GM23248 (cell line): ENCODE results near the gene PYY. TPM values are rescaled to one million over a fixed set of nuclear protein-coding genes. Genes with fewer than 3 reads are reported as not detected.

Experiments
- DNase-seq: peaks from one replicate; pipeline ENCODE4 v3.0.0-alpha.2; 2015
- H2AFZ ChIP-seq: fragments of 200-600 bp; sonication (generic); 2 replicates; pipeline ENCODE4 v1.6.1; 2016; ENCODE audit warnings: antibody characterized with exemption
- H3F3A ChIP-seq: fragments of 200-600 bp; sonication (generic); 2 replicates; pipeline ENCODE4 v1.6.1; 2016; ENCODE audit warnings: mild to moderate bottlenecking, antibody characterized with exemption, mixed run types; ENCODE audit not compliant: insufficient read depth
- H3K27ac ChIP-seq: fragments of 200-600 bp; sonication (generic); 2 replicates; pipeline ENCODE4 v1.5.1; 2016; ENCODE audit warnings: mild to moderate bottlenecking
- H3K27me3 ChIP-seq: fragments of 200-600 bp; sonication (generic); replicated peaks from 2 replicates; pipeline ENCODE4 v1.6.1; 2016; ENCODE audit warnings: mild to moderate bottlenecking; ENCODE audit not compliant: insufficient read depth
- H3K36me3 ChIP-seq: fragments of 200-600 bp; sonication (generic); 2 replicates; pipeline ENCODE4 v1.6.1; 2016; ENCODE audit warnings: low read depth, mild to moderate bottlenecking
- H3K4me1 ChIP-seq: fragments of 200-600 bp; sonication (generic); 2 replicates; pipeline ENCODE4 v1.6.1; 2016; ENCODE audit warnings: mild to moderate bottlenecking; ENCODE audit not compliant: insufficient read depth
- H3K4me2 ChIP-seq: fragments of 200-600 bp; sonication (generic); one replicate; pipeline ENCODE4 v1.6.1; 2016; ENCODE audit warnings: mild to moderate bottlenecking; ENCODE audit not compliant: unreplicated experiment
- H3K4me3 ChIP-seq: fragments of 200-600 bp; sonication (generic); 2 replicates; pipeline ENCODE4 v1.5.1; 2016; ENCODE audit warnings: mild to moderate bottlenecking
- H3K79me2 ChIP-seq: fragments of 200-600 bp; sonication (generic); 2 replicates; pipeline ENCODE4 v1.6.1; 2016; ENCODE audit warnings: mild to moderate bottlenecking; ENCODE audit not compliant: insufficient read depth
- H3K9ac ChIP-seq: fragments of 200-600 bp; sonication (generic); 2 replicates; pipeline ENCODE4 v1.6.1; 2016; ENCODE audit warnings: mild to moderate bottlenecking
- H3K9me2 ChIP-seq: fragments of 200-600 bp; sonication (generic); 2 replicates; pipeline ENCODE4 v1.6.1; 2016; ENCODE audit warnings: mixed run types, mild to moderate bottlenecking, moderate library complexity; ENCODE audit not compliant: insufficient read depth
- H3K9me3 ChIP-seq: fragments of 200-600 bp; sonication (generic); one replicate; pipeline ENCODE4 v1.6.1; 2017; ENCODE audit warnings: low read depth
- H4K20me1 ChIP-seq: fragments of 200-600 bp; sonication (generic); 2 replicates; pipeline ENCODE4 v1.6.0; 2016; ENCODE audit not compliant: insufficient read depth
- EZH2 ChIP-seq: fragments of 200-600 bp; sonication (generic); IDR thresholded peaks from 2 replicates; pipeline ENCODE4 v1.6.1; 2018; ENCODE audit warnings: antibody characterized with exemption, mild to moderate bottlenecking; ENCODE audit not compliant: insufficient read depth, poor library complexity, severe bottlenecking
- EZH2phosphoT487 ChIP-seq: fragments of 200-600 bp; sonication (generic); IDR thresholded peaks from 2 replicates; pipeline ENCODE4 v1.6.1; 2018; ENCODE audit warnings: antibody characterized with exemption, moderate library complexity, mild to moderate bottlenecking, low read depth; ENCODE audit not compliant: insufficient read depth
- WGBS, 2 experiments: methylation state at CpG; one replicate each; pipeline ENCODE4 v1.1.6; 2015 to 2017; ENCODE audit warnings: low lambda C conversion rate in 2 of 2, low coverage in 1 of 2; ENCODE audit errors: missing lambda C conversion rate in 2 of 2; 5-methylcytosine and 5-hydroxymethylcytosine counted together
- in situ Hi-C: fragments of 300-500 bp; cut with MboI; formaldehyde crosslinking; loops from 2 replicates; pipeline ENCODE4 v1.15.0; 2020
- polyA plus RNA-seq: library from polyadenylated mRNA; unstranded; fragments of >200 nt; fragmentation: Nextera tagmentation; extraction: Ambion mirVana; gene quantifications from 2 replicates; pipeline ENCODE4 v1.2.1, GENCODE V29; 2016
- total RNA-seq: library from RNA; depleted of rRNA; stranded (reverse); fragments of >200 nt; shearing (Covaris generic); gene quantifications from 2 replicates; pipeline ENCODE4 v1.2.3, GENCODE V29; 2014

The PYY gene
- total and polyA plus RNA-seq, 2 experiments from 2014 or later, result not detected

- Histone ChIP-seq H4K20me1 (no peaks in the 10 kb centered on the region), H3K4me3 (no peak overlapping the region), H3K4me1 (no peaks in the 10 kb centered on the region), H3K27ac (no peak overlapping the region), H3K36me3 (no peaks in the 10 kb centered on the region), H2AFZ (no peak overlapping the region), H3K4me2 (no peak overlapping the region), H3K27me3 (peaks cover 24% of the 10 kb centered on the region), H3F3A (no peaks in the 10 kb centered on the region), H3K9me3 (no peaks in the 10 kb centered on the region), H3K9ac (no peak overlapping the region), H3K9me2 (no peaks in the 10 kb centered on the region), H3K79me2 (no peaks in the 10 kb centered on the region)
- 51 to 63% methylated on average over 2 of the region's 2 CpGs for WGBS, 2 experiments
- in situ Hi-C loops, result no loop called here
- DNase-seq, result no peak
- no peak for TF ChIP-seq EZH2phosphoT487
- TF ChIP-seq EZH2, result no peak
These were observed 29.2 kb downstream of the PYY start for GRCh38 chr17:43924558-43924957.

GRCh38 chr17:43920500-43921095, 33.1 kb downstream of the PYY start:
- TF ChIP-seq EZH2 (no peak), EZH2phosphoT487 (no peak)
- no peak overlapping the region for H2AFZ ChIP-seq
- no peaks in the 10 kb centered on the region for H3K79me2 ChIP-seq
- H3K4me3 ChIP-seq, result no peak overlapping the region
- H3K4me2 ChIP-seq, result no peak overlapping the region
- DNase-seq, result no peak
- no peaks in the 10 kb centered on the region for H3K9me3 ChIP-seq
- no peaks in the 10 kb centered on the region for H3K9me2 ChIP-seq
- peaks cover 3% of the 10 kb centered on the region; the same call in 1 of the 2 replicates for H3K27me3 ChIP-seq
- H3K4me1 ChIP-seq, result no peaks in the 10 kb centered on the region
- WGBS, 2 experiments, result 63 to 64% methylated on average over 10 of the region's 10 CpGs
- no peaks in the 10 kb centered on the region for H4K20me1 ChIP-seq
- no peaks in the 10 kb centered on the region for H3K36me3 ChIP-seq
- H3K9ac ChIP-seq, result no peak overlapping the region
- no peak overlapping the region for H3K27ac ChIP-seq
- in situ Hi-C loops, result no loop called here
- H3F3A ChIP-seq, result no peaks in the 10 kb centered on the region

- Histone ChIP-seq H3K27ac (no peak overlapping the region), H3K27me3 (no peaks in the 10 kb centered on the region), H3F3A (no peaks in the 10 kb centered on the region), H3K9ac (no peak overlapping the region), H3K9me2 (no peaks in the 10 kb centered on the region), H3K4me2 (no peak overlapping the region), H3K9me3 (no peaks in the 10 kb centered on the region), H3K4me1 (no peaks in the 10 kb centered on the region), H2AFZ (no peak overlapping the region), H4K20me1 (no peaks in the 10 kb centered on the region), H3K79me2 (no peaks in the 10 kb centered on the region), H3K36me3 (no peaks in the 10 kb centered on the region), H3K4me3 (no peak overlapping the region)
- in situ Hi-C loops, result no loop called here
- DNase-seq, result no peak
- WGBS, 2 experiments, result 68 to 70% methylated on average over 13 of the region's 13 CpGs
- no peak for TF ChIP-seq EZH2
- TF ChIP-seq EZH2phosphoT487, result no peak
These were observed 35.7 kb downstream of the PYY start for GRCh38 chr17:43918026-43918389.

- no peak overlapping the region for H3K4me2 ChIP-seq
- peak; percentile 17 for DNase-seq
These were observed 36.3 kb downstream of the PYY start for GRCh38 chr17:43917348-43918025.

More at GRCh38 chr17:43917348-43918025, 36.3 kb downstream of the PYY start:
- H3K9ac ChIP-seq, result no peak overlapping the region
- no peaks in the 10 kb centered on the region for H3K36me3 ChIP-seq
- no peaks in the 10 kb centered on the region for H3K79me2 ChIP-seq
- H3K27me3 ChIP-seq, result no peaks in the 10 kb centered on the region
- TF ChIP-seq EZH2 (no peak), EZH2phosphoT487 (no peak)
- H3K9me2 ChIP-seq, result no peaks in the 10 kb centered on the region
- H3F3A ChIP-seq, result no peaks in the 10 kb centered on the region
- H3K4me3 ChIP-seq, result no peak overlapping the region
- in situ Hi-C loops, result no loop called here
- H4K20me1 ChIP-seq, result no peaks in the 10 kb centered on the region
- H3K9me3 ChIP-seq, result no peaks in the 10 kb centered on the region
- H3K4me1 ChIP-seq, result no peaks in the 10 kb centered on the region
- no peak overlapping the region for H2AFZ ChIP-seq
- no peak overlapping the region for H3K27ac ChIP-seq
- 52 to 55% methylated on average over 40 to 43 of the region's 43 CpGs for WGBS, 2 experiments
